HG02981 (cell line): ENCODE data around the gene KCNJ12.
"Not testable (repeated sequence)": the region's sequence is repeated elsewhere in the genome, so short reads cannot be mapped to it uniquely, and the experiment has no call there.

Source experiments
- ATAC-seq: cut with Tn5 transposase; IDR thresholded peaks from one replicate; pipeline ENCODE4 v1.9.1; 2021; ENCODE audit warnings: mild to moderate bottlenecking, moderate library complexity; ENCODE audit not compliant: unreplicated experiment

The KCNJ12 gene

GRCh38 chr17:21436883-21437836 is 61.0 kb downstream of the KCNJ12 start:
- not testable (repeated sequence) for ATAC-seq

- not testable (repeated sequence) for ATAC-seq
These were observed 62.3 kb downstream of the KCNJ12 start for GRCh38 chr17:21438316-21439014.

- ATAC-seq, result not testable (repeated sequence)
These were observed 62.8 kb downstream of the KCNJ12 start for GRCh38 chr17:21439015-21439336.

GRCh38 chr17:21445091-21445650 is 69.0 kb downstream of the KCNJ12 start:
- ATAC-seq, result no peak

GRCh38 chr17:21447552-21447951 is 71.4 kb downstream of the KCNJ12 start:
- not testable (repeated sequence) for ATAC-seq

GRCh38 chr17:21449891-21450290 is 73.7 kb downstream of the KCNJ12 start:
- not testable (repeated sequence) for ATAC-seq

- no peak for ATAC-seq
These were observed 75.8 kb downstream of the KCNJ12 start for GRCh38 chr17:21451975-21452374.

- ATAC-seq, result no peak
These were observed 76.4 kb downstream of the KCNJ12 start for GRCh38 chr17:21452377-21453143.

GRCh38 chr17:21453144-21453898 is 77.2 kb downstream of the KCNJ12 start:
- ATAC-seq, result no peak

- ATAC-seq, result not testable (repeated sequence)
These were observed 77.8 kb downstream of the KCNJ12 start for GRCh38 chr17:21454006-21454405.

GRCh38 chr17:21454441-21454840 is 78.3 kb downstream of the KCNJ12 start:
- ATAC-seq, result no peak

- ATAC-seq, result no peak
These were observed 79.6 kb downstream of the KCNJ12 start for GRCh38 chr17:21455761-21456160.

GRCh38 chr17:21456449-21456848 is 80.3 kb downstream of the KCNJ12 start:
- ATAC-seq, result not testable (repeated sequence)

- peak; percentile 96 for ATAC-seq
These were observed 81.2 kb downstream of the KCNJ12 start for GRCh38 chr17:21457051-21458026.

- ATAC-seq, result no peak
These were observed 81.9 kb downstream of the KCNJ12 start for GRCh38 chr17:21458054-21458453.

- ATAC-seq, result no peak
These were observed 83.4 kb downstream of the KCNJ12 start for GRCh38 chr17:21459536-21459935.

GRCh38 chr17:21460358-21460757 is 84.2 kb downstream of the KCNJ12 start:
- no peak for ATAC-seq

- no peak for ATAC-seq
These were observed 86.1 kb downstream of the KCNJ12 start for GRCh38 chr17:21462237-21462636.

GRCh38 chr17:21463204-21463661 is 87.1 kb downstream of the KCNJ12 start:
- ATAC-seq, result no peak
